AG09319 (cell line): ENCODE measurements around the gene TAF5L.
"Not testable (repeated sequence)": the region's sequence is repeated elsewhere in the genome, so short reads cannot be mapped to it uniquely, and the experiment has no call there.

Experiments
- DNase-seq: peaks from one replicate; pipeline ENCODE4 v3.0.0-alpha.2; 2010; ENCODE audit warnings: low read depth; ENCODE audit errors: extremely low read depth
- CTCF ChIP-seq: IDR thresholded peaks from 2 replicates; pipeline ENCODE4 v1.5.1; 2011; ENCODE audit warnings: low read depth, mild to moderate bottlenecking, inconsistent platforms, low read length, moderate library complexity

Gene TAF5L

GRCh38 chr1:229567109-229567868 lies 58.6 kb downstream of the TAF5L start:
- TF ChIP-seq CTCF: no peak
- no peak for DNase-seq

- TF ChIP-seq CTCF: no peak
- no peak for DNase-seq
Observed at GRCh38 chr1:229563701-229564100, 62.2 kb downstream of the TAF5L start.

GRCh38 chr1:229563241-229563640 lies 62.7 kb downstream of the TAF5L start:
- no peak for DNase-seq
- no peak for TF ChIP-seq CTCF

- TF ChIP-seq CTCF: no peak
Observed at GRCh38 chr1:229562686-229563085, 63.2 kb downstream of the TAF5L start.

GRCh38 chr1:229561141-229561540 lies 64.8 kb downstream of the TAF5L start:
- no peak for DNase-seq
- no peak for TF ChIP-seq CTCF

More at GRCh38 chr1:229562686-229563085, 63.2 kb downstream of the TAF5L start:
- DNase-seq: no peak

GRCh38 chr1:229560124-229560523 lies 65.8 kb downstream of the TAF5L start:
- DNase-seq: not testable (repeated sequence)

GRCh38 chr1:229559336-229559801 lies 66.6 kb downstream of the TAF5L start:
- DNase-seq: not testable (repeated sequence)

GRCh38 chr1:229558460-229559335 lies 67.2 kb downstream of the TAF5L start, which contains the start of gene ABCB10:
TSS of gene ABCB10 (minus strand) at chr1:229558707. CDS start at chr1:229558652, 55 bp downstream.
- peak; percentile 65 for TF ChIP-seq CTCF
- peak; percentile 89 for DNase-seq
